ENCODE measurements around the gene ASIC2. TPM values are rescaled to one million over a fixed set of nuclear protein-coding genes. Genes with fewer than 3 reads are reported as not detected.

The ASIC2 gene
- total and polyA plus RNA-seq, 2 donors (not counting 3 experiments of a cell fraction or from before 2014, with no cell fraction given), result not detected

GRCh38 chr17:33084755-33085154 lies 208.3 kb downstream of the ASIC2 start:
- Histone ChIP-seq H3K27me3 (ENCODE audit: control insufficient read depth in 2 of 2, insufficient read depth in 2 of 2, low read length in 2 of 2) (no peaks in the 10 kb centered on the region), H2AFZ (ENCODE audit: low read depth, low read length) (no peak overlapping the region), H3K79me2 (ENCODE audit: control insufficient read depth, insufficient read depth, low read length) (no peaks in the 10 kb centered on the region), H4K20me1 (replicated peaks; ENCODE audit: control insufficient read depth, extremely low read depth, insufficient read depth, low read length) (no peaks in the 10 kb centered on the region), H3K9me1 (replicated peaks; ENCODE audit: control insufficient read depth, extremely low read depth, insufficient read depth, low read length) (no peaks in the 10 kb centered on the region), H3K4me3 (replicated peaks in 1 of 3; ENCODE audit: insufficient read depth in 1 of 3, low read depth in 1 of 3, low read length in 3 of 3) (no peak overlapping the region), H3K9me3 (replicated peaks; ENCODE audit: control insufficient read depth, insufficient read depth, low read length) (no peaks in the 10 kb centered on the region), H3K4me2 (ENCODE audit: insufficient read depth, low read length) (no peak overlapping the region), H3K36me3 (ENCODE audit: control insufficient read depth in 2 of 2, extremely low read depth in 1 of 2, insufficient read depth in 2 of 2, low read length in 2 of 2) (no peaks in the 10 kb centered on the region), H3K27ac (ENCODE audit: insufficient read depth, low read depth, low read length) (no peak overlapping the region), H3K9ac (replicated peaks; ENCODE audit: extremely low read depth, insufficient read depth, low read length) (no peak overlapping the region), H3K4me1 (ENCODE audit: control insufficient read depth, extremely low read depth, insufficient read depth, low read length) (no peaks in the 10 kb centered on the region)
- ChIA-PET CTCF (no interaction called here), POLR2A (no interaction called here)
- TF ChIP-seq JUN (IDR thresholded peaks at IDR 0.05; ENCODE audit: borderline replicate concordance, insufficient read depth, insufficient read length, low read depth) (no peak), FOS (IDR thresholded peaks at IDR 0.05; ENCODE audit: borderline replicate concordance, insufficient read depth, low read length) (no peak), POLR2AphosphoS5 (IDR thresholded peaks at IDR 0.05; ENCODE audit: insufficient read depth, low read depth, low read length) (no peak), POLR2A (IDR thresholded peaks at IDR 0.05; ENCODE audit: low read depth, low read length) (no peak), MYC (IDR thresholded peaks at IDR 0.05; ENCODE audit: low read depth, low read length) (no peak), GATA2 (IDR thresholded peaks at IDR 0.05; ENCODE audit: insufficient read depth, insufficient read length, low read depth, low read length) (no peak), EZH2 (IDR thresholded peaks at IDR 0.05; ENCODE audit: borderline replicate concordance, low read depth, low read length, severe bottlenecking) (no peak)
- TF ChIP-seq, protein P1, sequence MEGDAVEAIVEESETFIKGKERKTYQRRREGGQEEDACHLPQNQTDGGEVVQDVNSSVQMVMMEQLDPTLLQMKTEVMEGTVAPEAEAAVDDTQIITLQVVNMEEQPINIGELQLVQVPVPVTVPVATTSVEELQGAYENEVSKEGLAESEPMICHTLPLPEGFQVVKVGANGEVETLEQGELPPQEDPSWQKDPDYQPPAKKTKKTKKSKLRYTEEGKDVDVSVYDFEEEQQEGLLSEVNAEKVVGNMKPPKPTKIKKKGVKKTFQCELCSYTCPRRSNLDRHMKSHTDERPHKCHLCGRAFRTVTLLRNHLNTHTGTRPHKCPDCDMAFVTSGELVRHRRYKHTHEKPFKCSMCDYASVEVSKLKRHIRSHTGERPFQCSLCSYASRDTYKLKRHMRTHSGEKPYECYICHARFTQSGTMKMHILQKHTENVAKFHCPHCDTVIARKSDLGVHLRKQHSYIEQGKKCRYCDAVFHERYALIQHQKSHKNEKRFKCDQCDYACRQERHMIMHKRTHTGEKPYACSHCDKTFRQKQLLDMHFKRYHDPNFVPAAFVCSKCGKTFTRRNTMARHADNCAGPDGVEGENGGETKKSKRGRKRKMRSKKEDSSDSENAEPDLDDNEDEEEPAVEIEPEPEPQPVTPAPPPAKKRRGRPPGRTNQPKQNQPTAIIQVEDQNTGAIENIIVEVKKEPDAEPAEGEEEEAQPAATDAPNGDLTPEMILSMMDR (IDR thresholded peaks at IDR 0.05; ENCODE audit: extremely low read depth in 1 of 2, insufficient read depth in 1 of 2, low read depth in 1 of 2, low read length in 2 of 2), result no peak
- TF ChIP-seq, protein P2, sequence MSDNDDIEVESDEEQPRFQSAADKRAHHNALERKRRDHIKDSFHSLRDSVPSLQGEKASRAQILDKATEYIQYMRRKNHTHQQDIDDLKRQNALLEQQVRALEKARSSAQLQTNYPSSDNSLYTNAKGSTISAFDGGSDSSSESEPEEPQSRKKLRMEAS (IDR thresholded peaks at IDR 0.05; ENCODE audit: insufficient read depth, insufficient read length), result no peak
- BruUV-seq (replicated peaks), result no TSS peak
- no peak for DNase-seq (ENCODE audit: low read depth, low spot score)
- intact Hi-C loops (cut with micrococcal nuclease) (no loop called here), dilution Hi-C loops (cut with MboI; ENCODE audit: extremely low pct_ligation_motif_present, low sequenced_read_pairs) (no loop called here)
- no peak for FAIRE-seq

All from endothelial cell of umbilical vein (primary cell).